Amniotic stem cell (primary cell): ENCODE data around the gene RFTN1.

Experiments
- DNase-seq: peaks from one replicate; lab custom pipeline; 2025; lab: John Stamatoyannopoulos, UW

RFTN1 gene

DNA sequence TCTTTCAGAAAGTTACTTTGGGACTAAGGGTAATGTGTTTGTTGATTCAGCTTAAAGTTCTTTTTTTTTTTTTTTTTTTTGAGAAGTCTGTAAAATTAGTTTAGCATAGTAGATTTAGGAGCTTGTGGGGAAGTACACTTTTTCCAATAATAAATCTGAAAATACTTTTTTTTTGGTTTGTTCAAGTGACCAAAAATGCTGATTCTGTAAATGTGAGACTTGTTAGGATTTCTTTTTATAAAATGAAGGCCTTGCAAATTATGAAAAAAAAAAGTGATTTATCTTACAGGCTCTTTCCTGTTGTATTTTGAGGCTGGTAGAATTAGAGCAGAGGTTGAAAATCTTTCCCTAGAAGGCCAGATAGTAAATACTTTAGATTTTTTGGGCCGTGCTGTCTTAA, 240.9 kb downstream of the RFTN1 start:
- DNase-seq = no peak

DNA sequence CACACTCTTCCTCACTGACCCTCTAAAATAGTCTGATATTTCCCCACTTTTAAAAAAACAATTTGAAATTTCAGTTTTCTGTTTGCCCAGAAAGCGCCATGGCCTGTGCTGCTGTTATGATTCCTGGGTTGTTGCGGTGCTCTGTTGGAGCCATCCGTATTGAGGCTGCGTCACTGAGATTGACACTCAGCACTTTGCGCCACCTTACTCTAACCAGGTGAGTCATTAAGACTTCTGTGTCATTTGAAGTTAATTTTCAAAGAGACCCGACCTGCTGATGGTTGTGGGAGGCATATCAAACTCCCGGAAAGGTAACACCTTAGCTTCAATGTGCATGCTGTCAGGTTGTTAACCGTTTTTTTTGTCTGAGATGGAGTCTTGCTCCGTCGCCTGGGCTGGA, 242.6 kb downstream of the RFTN1 start:
- no peak for DNase-seq

DNA sequence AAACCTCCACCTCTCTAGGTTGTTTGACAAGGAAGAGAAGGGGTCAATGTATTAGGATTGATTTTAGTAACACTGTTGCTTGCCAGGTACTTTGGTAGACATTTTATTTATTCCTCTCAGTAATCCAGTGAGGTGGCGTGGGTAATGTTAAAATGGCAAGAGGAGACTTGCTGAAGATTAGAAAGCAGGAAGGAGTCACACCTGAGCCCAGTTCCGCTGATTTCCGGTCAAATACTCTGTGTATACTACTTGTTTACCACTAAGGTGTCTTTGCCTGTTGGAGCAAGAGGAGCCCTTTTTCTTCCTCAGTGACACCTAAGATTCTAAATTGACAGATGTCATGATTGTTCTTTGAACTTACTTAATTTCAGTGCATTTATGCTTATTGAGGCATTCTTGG, 246.8 kb downstream of the RFTN1 start:
- no peak for DNase-seq
